ENCODE measurements around the gene C11orf71. TPM values are rescaled to one million over a fixed set of nuclear protein-coding genes. Genes with fewer than 3 reads are reported as not detected.

The C11orf71 gene
- total and polyA plus RNA-seq, 9 of the 15 experiments (the other 6 are each of a cell fraction or from before 2014, with no cell fraction given) = 2.9 to 15.1 (median 9.1) TPM

DNA sequence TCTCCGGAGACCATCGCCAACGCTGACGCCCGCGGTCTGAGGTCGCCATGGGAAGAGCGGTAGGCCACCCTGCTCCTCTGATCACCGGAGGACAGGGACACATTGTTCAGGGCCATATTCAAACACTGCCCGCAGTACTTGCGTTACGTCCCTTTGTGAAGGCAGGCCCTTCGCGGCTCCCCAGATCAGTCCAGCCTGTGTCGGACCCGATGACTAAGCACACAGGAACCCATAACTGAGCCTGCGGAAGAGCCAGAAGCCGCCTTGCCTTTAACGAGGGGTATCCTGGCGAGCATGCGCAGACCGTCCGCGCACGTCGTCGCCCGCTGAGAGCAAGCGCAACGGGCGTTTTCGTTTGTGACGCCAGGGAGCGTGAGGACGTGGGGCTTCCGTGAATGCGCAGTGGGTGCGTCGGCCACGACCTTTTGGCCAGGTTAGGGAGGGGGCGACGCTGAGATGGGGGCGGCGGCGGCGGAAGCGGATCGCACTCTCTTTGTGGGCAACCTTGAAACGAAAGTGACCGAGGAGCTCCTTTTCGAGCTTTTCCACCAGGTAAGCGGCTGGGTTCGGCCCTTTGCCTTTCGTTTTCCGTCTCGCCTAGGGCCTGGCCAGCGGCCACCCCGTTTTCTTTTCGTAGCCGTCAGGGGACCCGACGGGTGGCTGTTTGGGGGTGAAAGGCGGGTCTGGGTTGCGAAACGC lies at the start of gene C11orf71, which contains the start of gene RBM7 (continued):
- TF ChIP-seq, protein P1, sequence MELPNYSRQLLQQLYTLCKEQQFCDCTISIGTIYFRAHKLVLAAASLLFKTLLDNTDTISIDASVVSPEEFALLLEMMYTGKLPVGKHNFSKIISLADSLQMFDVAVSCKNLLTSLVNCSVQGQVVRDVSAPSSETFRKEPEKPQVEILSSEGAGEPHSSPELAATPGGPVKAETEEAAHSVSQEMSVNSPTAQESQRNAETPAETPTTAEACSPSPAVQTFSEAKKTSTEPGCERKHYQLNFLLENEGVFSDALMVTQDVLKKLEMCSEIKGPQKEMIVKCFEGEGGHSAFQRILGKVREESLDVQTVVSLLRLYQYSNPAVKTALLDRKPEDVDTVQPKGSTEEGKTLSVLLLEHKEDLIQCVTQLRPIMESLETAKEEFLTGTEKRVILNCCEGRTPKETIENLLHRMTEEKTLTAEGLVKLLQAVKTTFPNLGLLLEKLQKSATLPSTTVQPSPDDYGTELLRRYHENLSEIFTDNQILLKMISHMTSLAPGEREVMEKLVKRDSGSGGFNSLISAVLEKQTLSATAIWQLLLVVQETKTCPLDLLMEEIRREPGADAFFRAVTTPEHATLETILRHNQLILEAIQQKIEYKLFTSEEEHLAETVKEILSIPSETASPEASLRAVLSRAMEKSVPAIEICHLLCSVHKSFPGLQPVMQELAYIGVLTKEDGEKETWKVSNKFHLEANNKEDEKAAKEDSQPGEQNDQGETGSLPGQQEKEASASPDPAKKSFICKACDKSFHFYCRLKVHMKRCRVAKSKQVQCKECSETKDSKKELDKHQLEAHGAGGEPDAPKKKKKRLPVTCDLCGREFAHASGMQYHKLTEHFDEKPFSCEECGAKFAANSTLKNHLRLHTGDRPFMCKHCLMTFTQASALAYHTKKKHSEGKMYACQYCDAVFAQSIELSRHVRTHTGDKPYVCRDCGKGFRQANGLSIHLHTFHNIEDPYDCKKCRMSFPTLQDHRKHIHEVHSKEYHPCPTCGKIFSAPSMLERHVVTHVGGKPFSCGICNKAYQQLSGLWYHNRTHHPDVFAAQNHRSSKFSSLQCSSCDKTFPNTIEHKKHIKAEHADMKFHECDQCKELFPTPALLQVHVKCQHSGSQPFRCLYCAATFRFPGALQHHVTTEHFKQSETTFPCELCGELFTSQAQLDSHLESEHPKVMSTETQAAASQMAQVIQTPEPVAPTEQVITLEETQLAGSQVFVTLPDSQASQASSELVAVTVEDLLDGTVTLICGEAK (IDR thresholded peaks at IDR 0.05) = peak; percentile 8; the same call in 1 of the 2 replicates
- TF ChIP-seq, protein P1 (CRISPR knock-in tag; IDR thresholded peaks at IDR 0.05) = no peak
- TF ChIP-seq, protein P2, sequence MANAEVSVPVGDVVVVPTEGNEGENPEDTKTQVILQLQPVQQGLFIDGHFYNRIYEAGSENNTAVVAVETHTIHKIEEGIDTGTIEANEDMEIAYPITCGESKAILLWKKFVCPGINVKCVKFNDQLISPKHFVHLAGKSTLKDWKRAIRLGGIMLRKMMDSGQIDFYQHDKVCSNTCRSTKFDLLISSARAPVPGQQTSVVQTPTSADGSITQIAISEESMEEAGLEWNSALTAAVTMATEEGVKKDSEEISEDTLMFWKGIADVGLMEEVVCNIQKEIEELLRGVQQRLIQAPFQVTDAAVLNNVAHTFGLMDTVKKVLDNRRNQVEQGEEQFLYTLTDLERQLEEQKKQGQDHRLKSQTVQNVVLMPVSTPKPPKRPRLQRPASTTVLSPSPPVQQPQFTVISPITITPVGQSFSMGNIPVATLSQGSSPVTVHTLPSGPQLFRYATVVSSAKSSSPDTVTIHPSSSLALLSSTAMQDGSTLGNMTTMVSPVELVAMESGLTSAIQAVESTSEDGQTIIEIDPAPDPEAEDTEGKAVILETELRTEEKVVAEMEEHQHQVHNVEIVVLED (CRISPR knock-in tag; IDR thresholded peaks at IDR 0.05) = peak; percentile 96
- no peak for TF ChIP-seq KDM4B (IDR thresholded peaks at IDR 0.05; ENCODE audit: borderline replicate concordance in 2 of 2, low read depth in 1 of 2)
- TF ChIP-seq ZC3H11A (IDR thresholded peaks at IDR 0.05; ENCODE audit: low read depth, low read length) = no peak
- peak; percentile 25; the same call in 1 of the 2 replicates for TF ChIP-seq NCOA1 (IDR thresholded peaks at IDR 0.05; ENCODE audit: low read depth)
- no peak for TF ChIP-seq SRSF9 (IDR thresholded peaks at IDR 0.05; ENCODE audit: borderline replicate concordance, low read depth, low read length)
- no peak for TF ChIP-seq PHTF2 (CRISPR knock-in tag; IDR thresholded peaks at IDR 0.05)
- TF ChIP-seq ZNF24 (IDR thresholded peaks at IDR 0.05) = 0 out of 2 replicates have a peak, but pooled peaks have one; percentile 28
